Heart left ventricle (tissue), 16 donors: ENCODE measurements around the gene PTPN3. TPM values are rescaled to one million over a fixed set of nuclear protein-coding genes. Genes with fewer than 3 reads are reported as not detected.

Experiments
- ATAC-seq, 4 donors: fragments of 200-7000 bp; cut with Tn5 transposase; one replicate each; pipeline ENCODE4 v1.9.1; 2020 to 2022; ENCODE audit warnings: moderate library complexity in 4 of 4, mild to moderate bottlenecking in 3 of 4, moderate number of reproducible peaks in 1 of 4
- DNase-seq, 5 donors: peaks; one replicate each; pipeline ENCODE4 v3.0.0-alpha.2; 2020
- H3K27ac ChIP-seq, 12 donors: fragments of 200-600 bp; sonication (generic) in 4 of 12; one replicate each; pipeline versions ENCODE4 v1.5.0 to v1.8.0; 2016 to 2022; ENCODE audit warnings: mild to moderate bottlenecking in 2 of 12
- H3K27me3 ChIP-seq, 9 donors: fragments of 200-600 bp; sonication (generic) in 2 of 9; one replicate each; pipeline versions ENCODE4 v1.5.1 to v1.8.0; 2016 to 2022; ENCODE audit warnings: mild to moderate bottlenecking in 3 of 9
- H3K36me3 ChIP-seq, 9 donors: fragments of 200-600 bp; sonication (generic) in 2 of 9; one replicate each; pipeline versions ENCODE4 v1.5.0 to v1.8.0; 2018 to 2022; ENCODE audit warnings: mild to moderate bottlenecking in 2 of 9
- H3K4me1 ChIP-seq, 12 donors: fragments of 200-600 bp; sonication (generic) in 4 of 12; one replicate each; pipeline versions ENCODE4 v1.5.0 to v1.8.0; 2016 to 2022; ENCODE audit warnings: mild to moderate bottlenecking in 3 of 12
- H3K4me3 ChIP-seq, 12 donors: fragments of 200-600 bp; sonication (generic) in 4 of 12; one replicate each; pipeline versions ENCODE4 v1.5.0 to v1.8.0; 2017 to 2022; ENCODE audit warnings: mild to moderate bottlenecking in 9 of 12, moderate library complexity in 4 of 12
- H3K9me3 ChIP-seq, 12 donors: fragments of 200-600 bp; sonication (generic) in 4 of 12; one replicate each; pipeline versions ENCODE4 v1.5.0 to v1.8.0; 2016 to 2022; ENCODE audit warnings: mild to moderate bottlenecking in 1 of 12
- CTCF ChIP-seq, 12 donors: fragments of 200-600 bp; sonication (generic) in 4 of 12; IDR thresholded peaks; one replicate each; pipeline versions ENCODE4 v1.5.0 to v1.8.0; 2018 to 2022; ENCODE audit warnings: antibody characterized with exemption in 12 of 12, mild to moderate bottlenecking in 5 of 12
- POLR2A ChIP-seq, 2 donors: fragments of 450-650 bp; IDR thresholded peaks; one replicate each; pipeline ENCODE4 v1.6.1; 2017; ENCODE audit warnings: antibody characterized with exemption in 2 of 2, mild to moderate bottlenecking in 2 of 2, moderate library complexity in 2 of 2
- WGBS, 4 donors: extraction: QIAGEN DNeasy Blood & Tissue Kit in 2 of 4; methylation state at CpG; one replicate each; pipeline versions ENCODE4 v1.1.5 to v1.1.7; 2013 to 2018; 5-methylcytosine and 5-hydroxymethylcytosine counted together
- intact Hi-C, 10 donors: fragments of 100-400 bp; cut with DNase I; formaldehyde crosslinking; loops; one replicate each; pipeline versions ENCODE4 v1.11.1 to v1.14.2; 2022
- polyA plus RNA-seq, 2 donors: library from polyadenylated mRNA; stranded (reverse); fragments of 200-250 nt; gene quantifications; one replicate each; pipeline ENCODE4 v1.2.3, GENCODE V29; 2013
- total RNA-seq, 9 donors: library from RNA; depleted of rRNA in 2 of 9; stranded (reverse); fragments of >200 nt in 2 of 9; fragmentation: NEBNext Ultra II Directional in 3 of 9; extraction: Animal tissue kit (Norgen Biotek cat#: 25700) in 3 of 9; gene quantifications; one replicate each; pipeline versions ENCODE4 v1.1.0 to v1.2.4, GENCODE V29; 2016 to 2023
- donor health status: ischemic (EF 13 %, LVEDD 7.1; RV severe dilation, severe dysfunction).
- donor health status: healthy with polysubstance abuse.
- donor health status: DM: no; HTN: yes; CAD: no.
- donor health status: DM: no; HTN: no; CAD: no.
- donor health status: ischemic (EF 25% LVEDD 6.9; RV normal size, moderate dysfunction).
- donor health status: ischemic (EF 25% LVEDD 5.7; RV mildly dilated, moderate dysfunction).
- donor health status: healthy.
- donor health status: DM: yes; HTN: yes; CAD: no.
- donor health status: ischemic (EF 35%, LVEDD 5.7; RV mildly dilated, moderate dysfunction).
- donor health status: nonischemic (EF 11% LVEDD 7.7; RV severe dilation, severe dysfunction).
- donor health status: DM: yes; HTN: yes; CAD: no.
- donor health status: PGD.
- donor health status: ischemic (EF 29% LVEDD 5.4; RV normal size, mild dysfunction).
- donor health status: nonischemic (EF 23%, LVEDD 6.1; RV moderate dilation, normal function).

PTPN3 gene
- total and polyA plus RNA-seq, 11 donors, result 6.9 to 77.0 (median 51.7) TPM

- H3K4me1 ChIP-seq, result peaks cover 0 to 65% (median 7%) of the 10 kb centered on the region in 12 donors
- peak; percentile 58 to 76 (median 70) for ATAC-seq
These were observed 80.2 kb downstream of the PTPN3 start for GRCh38 chr9:109417585-109418544.

GRCh38 chr9:109417054-109417453 lies 81.1 kb downstream of the PTPN3 start:
- intact Hi-C loops, result no loop called here
- peaks cover 0 to 56% (median 6%) of the 10 kb centered on the region in 12 donors for H3K4me1 ChIP-seq
- DNase-seq (no peak), ATAC-seq (peak; percentile 39 to 72 (median 55))
- peaks cover 0 to 11% (median 0%) of the 10 kb centered on the region in 9 donors for H3K36me3 ChIP-seq
- H3K27me3 ChIP-seq, result no peaks in the 10 kb centered on the region
- H3K4me3 ChIP-seq, result peak overlapping the region in 6 of 12 donors; percentile 8 to 49 (median 16)
- H3K9me3 ChIP-seq, result no peaks in the 10 kb centered on the region
- TF ChIP-seq POLR2A (IDR thresholded peaks at IDR 0.05), result no peak
- no peak for TF ChIP-seq CTCF (IDR thresholded peaks at IDR 0.05)
- 61 to 86% (median 70%) methylated on average over 8 of the region's 8 CpGs for WGBS, 4 donors
- H3K27ac ChIP-seq, result peak overlapping the region; percentile 53 to 90 (median 82)

More at GRCh38 chr9:109417585-109418544, 80.2 kb downstream of the PTPN3 start:
- Histone ChIP-seq H3K9me3 (no peaks in the 10 kb centered on the region), H3K4me3 (peak overlapping the region in 6 of 12 donors; percentile 2 to 49 (median 15)), H3K27ac (peak overlapping the region; percentile 53 to 90 (median 82)), H3K27me3 (no peaks in the 10 kb centered on the region), H3K36me3 (peaks cover 0 to 11% (median 0%) of the 10 kb centered on the region in 9 donors)
- WGBS, 4 donors, result 49 to 74% (median 69%) methylated on average over 6 of the region's 6 CpGs
- peak in 4 of 5 donors; percentile 27 to 67 (median 48) for DNase-seq
- intact Hi-C loops, result no loop called here
- TF ChIP-seq POLR2A (IDR thresholded peaks at IDR 0.05) (no peak), CTCF (IDR thresholded peaks at IDR 0.05) (no peak)

GRCh38 chr9:109416135-109416706 lies 81.9 kb downstream of the PTPN3 start:
- intact Hi-C loops, result no loop called here
- H3K4me1 ChIP-seq, result peaks cover 0 to 53% (median 6%) of the 10 kb centered on the region in 12 donors
- peak overlapping the region in 1 of 12 donors; percentile 2 for H3K4me3 ChIP-seq
- no peak for DNase-seq
- H3K27me3 ChIP-seq, result no peaks in the 10 kb centered on the region
- peaks cover 0 to 11% (median 0%) of the 10 kb centered on the region in 9 donors for H3K36me3 ChIP-seq
- WGBS, 4 donors, result 76 to 89% (median 84%) methylated on average over 10 of the region's 10 CpGs
- no peaks in the 10 kb centered on the region for H3K9me3 ChIP-seq
- H3K27ac ChIP-seq, result peak overlapping the region in 10 of 12 donors; percentile 68 to 90 (median 86)
- no peak for TF ChIP-seq POLR2A (IDR thresholded peaks at IDR 0.05)
- TF ChIP-seq CTCF (IDR thresholded peaks at IDR 0.05), result no peak
- ATAC-seq, result no peak
